GM10266 (cell line): ENCODE data around the gene KCNS1.

Experiments
- DNase-seq: peaks from one replicate; pipeline ENCODE4 v3.0.0; 2012; ENCODE audit errors: extremely low spot score
- CTCF ChIP-seq: IDR thresholded peaks from 2 replicates; pipeline ENCODE4 v1.5.1; 2012; ENCODE audit warnings: mild to moderate bottlenecking, low read depth; ENCODE audit not compliant: control insufficient read depth, insufficient read depth; ENCODE audit errors: missing control alignments

KCNS1 gene

GRCh38 chr20:45088247-45088646 is 12.7 kb downstream of the KCNS1 start:
- DNase-seq, result no peak
- no peak for TF ChIP-seq CTCF

- TF ChIP-seq CTCF, result no peak
- no peak for DNase-seq
Observed at GRCh38 chr20:45087814-45088213, 13.1 kb downstream of the KCNS1 start.

GRCh38 chr20:45087097-45087790 is 13.7 kb downstream of the KCNS1 start:
- no peak for DNase-seq
- TF ChIP-seq CTCF, result no peak

GRCh38 chr20:45085867-45086266 is 15.1 kb downstream of the KCNS1 start:
- no peak for DNase-seq
- no peak for TF ChIP-seq CTCF

- no peak for TF ChIP-seq CTCF
- no peak for DNase-seq
Observed at GRCh38 chr20:45085289-45085688, 15.6 kb downstream of the KCNS1 start.

GRCh38 chr20:45083127-45083526 is 17.8 kb downstream of the KCNS1 start:
- TF ChIP-seq CTCF, result no peak
- no peak for DNase-seq

- no peak for TF ChIP-seq CTCF
Observed at GRCh38 chr20:45082468-45082867, 18.5 kb downstream of the KCNS1 start.

More at GRCh38 chr20:45082468-45082867, 18.5 kb downstream of the KCNS1 start:
- no peak for DNase-seq
